CD4-positive, alpha-beta T cell treated with Interleukin-10 for 1 hour (primary cell): Measurements from ENCODE around the gene TRAF1.
"Not testable (repeated sequence)": the region's sequence is repeated elsewhere in the genome, so short reads cannot be mapped to it uniquely, and the experiment has no call there.

Source experiments
- DNase-seq: peaks from one replicate; pipeline ENCODE4 v3.0.0-alpha.2; 2020

TRAF1 gene

GRCh38 chr9:120926397-120926928 lies at the start of gene TRAF1:
TSS of gene TRAF1 (minus strand) at chr9:120926796. CDS start at chr9:120926075, 721 bp downstream.
- no peak for DNase-seq

- no peak for DNase-seq
Measured at GRCh38 chr9:120974921-120975320, 48.3 kb upstream of the TRAF1 start.

- DNase-seq: no peak
Measured at GRCh38 chr9:120974181-120974580, 47.6 kb upstream of the TRAF1 start.

- no peak for DNase-seq
Measured at GRCh38 chr9:120971938-120972337, 45.3 kb upstream of the TRAF1 start.

- not testable (repeated sequence) for DNase-seq
Measured at GRCh38 chr9:120971471-120971870, 44.9 kb upstream of the TRAF1 start.

- no peak for DNase-seq
Measured at GRCh38 chr9:120970244-120970643, 43.6 kb upstream of the TRAF1 start.

GRCh38 chr9:120966013-120966369 lies 39.4 kb upstream of the TRAF1 start:
- no peak for DNase-seq

GRCh38 chr9:120965344-120966012 lies 38.9 kb upstream of the TRAF1 start:
- DNase-seq: no peak

GRCh38 chr9:120961936-120962335 lies 35.3 kb upstream of the TRAF1 start:
- no peak for DNase-seq

GRCh38 chr9:120960001-120960400 lies 33.4 kb upstream of the TRAF1 start:
- DNase-seq: no peak

- no peak for DNase-seq
Measured at GRCh38 chr9:120956862-120957261, 30.3 kb upstream of the TRAF1 start.

GRCh38 chr9:120951960-120952618 lies 25.5 kb upstream of the TRAF1 start:
- DNase-seq: no peak

GRCh38 chr9:120950421-120951388 lies 24.1 kb upstream of the TRAF1 start:
- no peak for DNase-seq

- DNase-seq: no peak
Measured at GRCh38 chr9:120949290-120949689, 22.7 kb upstream of the TRAF1 start.

GRCh38 chr9:120948824-120949223 lies 22.2 kb upstream of the TRAF1 start:
- no peak for DNase-seq

- DNase-seq: no peak
Measured at GRCh38 chr9:120947222-120947621, 20.6 kb upstream of the TRAF1 start.

GRCh38 chr9:120946259-120946658 lies 19.7 kb upstream of the TRAF1 start:
- no peak for DNase-seq

GRCh38 chr9:120944948-120945347 lies 18.4 kb upstream of the TRAF1 start:
- DNase-seq: no peak

- no peak for DNase-seq
Measured at GRCh38 chr9:120944434-120944843, 17.8 kb upstream of the TRAF1 start.

- no peak for DNase-seq
Measured at GRCh38 chr9:120942186-120943001, 15.8 kb upstream of the TRAF1 start.

- no peak for DNase-seq
Measured at GRCh38 chr9:120941046-120941770, 14.6 kb upstream of the TRAF1 start.

GRCh38 chr9:120940573-120940972 lies 14.0 kb upstream of the TRAF1 start:
- no peak for DNase-seq
